Karpas-422 (cell line): ENCODE data around the gene PRL. TPM values are rescaled to one million over a fixed set of nuclear protein-coding genes. Genes with fewer than 3 reads are reported as not detected.

ENCODE experiments used
- DNase-seq: peaks from one replicate; pipeline ENCODE4 v3.0.0-alpha.2; 2015
- H2AFZ ChIP-seq: fragments of 200-600 bp; sonication (generic); 2 replicates; pipeline ENCODE4 v1.6.1; 2014; ENCODE audit warnings: antibody characterized with exemption, low read length, mixed read lengths
- H3K27ac ChIP-seq: fragments of 200-600 bp; sonication (generic); 2 replicates; pipeline ENCODE4 v1.5.1; 2014; ENCODE audit warnings: mild to moderate bottlenecking, low read length, moderate library complexity
- H3K27me3 ChIP-seq: fragments of 200-600 bp; sonication (generic); 2 replicates; pipeline ENCODE4 v1.6.1; 2014; ENCODE audit warnings: low read length, mixed read lengths
- H3K36me3 ChIP-seq: fragments of 200-600 bp; sonication (generic); 2 replicates; pipeline ENCODE4 v1.6.1; 2014; ENCODE audit warnings: low read length, mixed read lengths; ENCODE audit not compliant: insufficient read depth
- H3K4me1 ChIP-seq: fragments of 200-600 bp; sonication (generic); 2 replicates; pipeline ENCODE4 v1.6.1; 2014; ENCODE audit warnings: mild to moderate bottlenecking, low read length, mixed read lengths
- H3K4me2 ChIP-seq: fragments of 200-600 bp; sonication (generic); 2 replicates; pipeline ENCODE4 v1.6.1; 2014; ENCODE audit warnings: low read length, low read depth, mild to moderate bottlenecking; ENCODE audit not compliant: poor library complexity, severe bottlenecking
- H3K4me3 ChIP-seq: fragments of 200-600 bp; sonication (generic); 2 replicates; pipeline ENCODE4 v1.5.1; 2014; ENCODE audit warnings: mild to moderate bottlenecking, antibody characterized with exemption, low read length, mixed read lengths
- H3K79me2 ChIP-seq: fragments of 200-600 bp; sonication (generic); 2 replicates; pipeline ENCODE4 v1.6.1; 2014; ENCODE audit warnings: mild to moderate bottlenecking, low read length, mixed read lengths
- H3K9ac ChIP-seq: fragments of 200-600 bp; sonication (generic); 2 replicates; pipeline ENCODE4 v1.6.0; 2014; ENCODE audit warnings: low read length
- H3K9me2 ChIP-seq: fragments of 200-600 bp; sonication (generic), shearing (Covaris generic); replicated peaks from 2 replicates; pipeline ENCODE4 v1.6.0; 2014; ENCODE audit warnings: mild to moderate bottlenecking, low read length, moderate library complexity; ENCODE audit not compliant: insufficient read depth
- H3K9me3 ChIP-seq: fragments of 300-700, 200-600 bp; sonication (generic); 2 replicates; pipeline ENCODE4 v1.6.1; 2014; ENCODE audit warnings: low read length, mixed read lengths
- H4K20me1 ChIP-seq: fragments of 200-600 bp; sonication (generic); 2 replicates; pipeline ENCODE4 v1.6.1; 2014; ENCODE audit warnings: mild to moderate bottlenecking, antibody characterized with exemption, low read length, low read depth; ENCODE audit not compliant: insufficient read depth
- total RNA-seq: library from RNA; depleted of rRNA; stranded (reverse); fragments of >200 nt; shearing (Covaris generic); gene quantifications from 2 replicates; pipeline ENCODE4 v1.2.3, GENCODE V29; 2014; ENCODE audit warnings: low replicate concordance; rRNA removed

Gene PRL
- total RNA-seq: not detected in 2 replicates

DNA sequence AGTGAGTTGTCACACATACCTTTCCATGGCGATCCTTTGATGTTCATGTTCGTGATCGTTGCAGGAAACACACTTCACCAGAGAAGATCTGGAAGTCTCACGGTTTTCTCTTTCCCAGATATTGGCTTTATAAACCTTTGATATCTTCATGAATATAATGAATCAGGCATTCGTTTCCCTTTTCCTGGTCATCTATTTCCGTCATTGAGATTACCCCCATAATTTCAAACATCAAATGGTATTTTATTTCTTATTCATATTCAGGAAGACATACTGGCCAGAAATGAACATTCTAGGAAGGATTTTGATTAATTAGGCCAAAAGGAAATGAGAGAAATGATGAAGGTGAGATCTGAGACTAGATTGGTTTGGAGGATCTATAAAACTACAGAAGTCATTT lies at the start of gene PRL:
Gene PRL, minus strand, starts transcription at position 101 of the 400 bp plus-strand sequence. Its CDS starts 54 bp downstream, at position 47.
- H3K9ac ChIP-seq: no peak within 1 kb of the TSS
- no peaks in the 10 kb centered on the region for H4K20me1 ChIP-seq
- H3K4me2 ChIP-seq: no peak within 1 kb of the TSS
- H3K79me2 ChIP-seq: no peaks in the 10 kb centered on the region
- H3K4me1 ChIP-seq: no peaks in the 10 kb centered on the region
- no peak for DNase-seq
- no peak within 1 kb of the TSS for H3K27ac ChIP-seq
- H3K36me3 ChIP-seq: no peaks in the 10 kb centered on the region
- no peak within 1 kb of the TSS for H3K4me3 ChIP-seq
- H3K27me3 ChIP-seq: no peaks in the 10 kb centered on the region
- H2AFZ ChIP-seq: no peak within 1 kb of the TSS
- H3K9me2 ChIP-seq: no peaks in the 10 kb centered on the region; the same call in 1 of the 2 replicates
- H3K9me3 ChIP-seq: no peaks in the 10 kb centered on the region

DNA sequence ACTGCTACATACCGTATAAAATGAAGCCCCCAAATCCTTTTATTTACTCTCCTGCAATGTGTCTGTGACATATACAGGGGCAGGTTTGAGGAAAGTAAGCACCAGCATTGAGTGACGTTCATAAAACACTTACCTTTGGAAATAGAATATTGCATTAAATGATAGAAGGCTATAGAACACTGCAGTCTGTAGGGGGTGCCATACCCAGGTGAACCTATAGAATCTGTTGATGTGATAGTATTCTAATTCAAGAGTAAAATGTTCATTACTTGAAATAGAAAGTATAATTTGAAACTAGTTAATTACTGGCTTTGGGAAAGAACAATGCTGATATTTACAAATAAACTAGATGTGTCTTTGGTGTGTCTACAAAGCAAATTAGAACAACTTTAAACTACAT lies 47.0 kb upstream of the PRL start:
- no peak overlapping the region for H3K4me2 ChIP-seq
- no peaks in the 10 kb centered on the region for H3K4me1 ChIP-seq
- H3K36me3 ChIP-seq: no peaks in the 10 kb centered on the region
- peaks cover 7% of the 10 kb centered on the region for H3K9me3 ChIP-seq
- no peak for DNase-seq
- no peak overlapping the region for H3K9ac ChIP-seq
- H3K4me3 ChIP-seq: no peak overlapping the region
- H3K79me2 ChIP-seq: no peaks in the 10 kb centered on the region
- H4K20me1 ChIP-seq: no peaks in the 10 kb centered on the region
- H3K27ac ChIP-seq: no peak overlapping the region
- no peak overlapping the region for H2AFZ ChIP-seq
- H3K9me2 ChIP-seq: no peaks in the 10 kb centered on the region; the same call in 1 of the 2 replicates
- no peaks in the 10 kb centered on the region for H3K27me3 ChIP-seq

DNA sequence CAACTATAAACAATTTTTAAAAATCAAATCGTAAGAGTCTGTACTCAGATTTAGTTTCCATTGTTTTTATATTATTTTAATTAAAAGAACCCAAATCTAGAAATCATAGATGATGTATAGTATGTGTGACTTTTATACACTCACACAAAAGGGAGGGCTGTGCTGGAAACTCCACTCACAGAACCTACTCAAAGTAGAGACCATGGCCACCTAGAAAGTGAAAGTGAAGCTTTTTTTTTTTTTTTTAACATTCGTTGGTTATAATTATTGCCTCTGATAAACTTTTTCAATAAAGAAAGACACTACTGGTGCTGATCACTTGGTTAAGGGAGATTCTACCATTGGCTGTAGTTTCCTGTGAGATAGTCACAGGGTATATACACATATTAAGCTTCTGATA lies 37.9 kb upstream of the PRL start:
- no peak overlapping the region for H3K4me3 ChIP-seq
- H3K9ac ChIP-seq: no peak overlapping the region
- H3K36me3 ChIP-seq: no peaks in the 10 kb centered on the region
- no peak overlapping the region for H3K4me2 ChIP-seq
- H3K27ac ChIP-seq: no peak overlapping the region
- H2AFZ ChIP-seq: no peak overlapping the region
- 0 out of 2 replicates have a peak, but pooled peaks cover 2% of the 10 kb centered on the region for H3K9me3 ChIP-seq
- DNase-seq: no peak
- H3K4me1 ChIP-seq: no peaks in the 10 kb centered on the region
- no peaks in the 10 kb centered on the region for H4K20me1 ChIP-seq
- H3K27me3 ChIP-seq: no peaks in the 10 kb centered on the region
- H3K79me2 ChIP-seq: no peaks in the 10 kb centered on the region
- no peaks in the 10 kb centered on the region for H3K9me2 ChIP-seq

DNA sequence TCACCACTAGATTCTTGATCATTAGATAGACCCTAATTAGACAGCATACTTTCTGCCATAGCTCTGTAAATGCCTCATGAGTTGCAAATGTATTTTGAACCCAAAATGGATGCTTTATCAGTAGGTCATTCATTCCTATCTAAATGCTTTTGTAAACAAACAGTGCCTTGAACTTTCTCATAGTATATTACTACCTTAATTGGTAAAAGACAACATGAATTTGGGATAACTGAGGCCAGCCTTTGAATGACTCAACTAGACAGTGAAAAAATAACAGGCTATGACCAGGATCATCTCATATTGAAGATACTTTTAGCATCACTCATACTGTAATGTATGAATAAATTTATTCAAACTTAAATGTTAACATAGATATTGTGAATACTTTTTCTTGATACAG lies 37.0 kb upstream of the PRL start:
- no peaks in the 10 kb centered on the region for H3K79me2 ChIP-seq
- no peaks in the 10 kb centered on the region for H3K9me2 ChIP-seq
- no peak overlapping the region for H2AFZ ChIP-seq
- no peaks in the 10 kb centered on the region for H3K36me3 ChIP-seq
- no peaks in the 10 kb centered on the region for H3K9me3 ChIP-seq
- DNase-seq: no peak
- no peak overlapping the region for H3K4me2 ChIP-seq
- no peaks in the 10 kb centered on the region for H3K4me1 ChIP-seq
- no peak overlapping the region for H3K9ac ChIP-seq
- no peaks in the 10 kb centered on the region for H4K20me1 ChIP-seq
- no peaks in the 10 kb centered on the region for H3K27me3 ChIP-seq
- no peak overlapping the region for H3K4me3 ChIP-seq
- no peak overlapping the region for H3K27ac ChIP-seq

DNA sequence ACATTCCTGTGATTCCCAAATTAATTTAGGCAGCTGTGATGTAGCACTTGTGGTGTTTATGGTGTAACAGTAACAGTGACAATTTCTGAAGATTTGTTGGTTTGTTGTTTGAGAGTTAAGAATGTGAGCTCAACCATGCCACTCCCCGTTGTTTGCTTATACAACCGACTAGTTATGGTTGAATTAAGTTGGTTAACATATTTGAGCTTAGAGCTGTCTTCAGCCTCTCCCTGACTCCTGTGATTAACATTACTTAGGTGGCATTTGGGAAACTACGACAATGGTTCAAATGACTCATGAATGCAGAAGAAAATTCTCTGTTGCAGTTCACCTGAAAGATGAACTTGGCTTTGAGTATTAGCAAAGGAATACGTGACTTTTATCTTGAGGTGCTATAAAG lies 35.9 kb upstream of the PRL start:
- H3K9ac ChIP-seq: no peak overlapping the region
- no peaks in the 10 kb centered on the region for H3K4me1 ChIP-seq
- no peak overlapping the region for H3K4me3 ChIP-seq
- no peaks in the 10 kb centered on the region for H3K79me2 ChIP-seq
- H3K27me3 ChIP-seq: no peaks in the 10 kb centered on the region
- no peak overlapping the region for H3K27ac ChIP-seq
- H3K9me2 ChIP-seq: no peaks in the 10 kb centered on the region
- H4K20me1 ChIP-seq: no peaks in the 10 kb centered on the region
- DNase-seq: no peak
- no peak overlapping the region for H2AFZ ChIP-seq
- no peaks in the 10 kb centered on the region; the same call in 1 of the 2 replicates for H3K9me3 ChIP-seq
- no peaks in the 10 kb centered on the region for H3K36me3 ChIP-seq
- H3K4me2 ChIP-seq: no peak overlapping the region

DNA sequence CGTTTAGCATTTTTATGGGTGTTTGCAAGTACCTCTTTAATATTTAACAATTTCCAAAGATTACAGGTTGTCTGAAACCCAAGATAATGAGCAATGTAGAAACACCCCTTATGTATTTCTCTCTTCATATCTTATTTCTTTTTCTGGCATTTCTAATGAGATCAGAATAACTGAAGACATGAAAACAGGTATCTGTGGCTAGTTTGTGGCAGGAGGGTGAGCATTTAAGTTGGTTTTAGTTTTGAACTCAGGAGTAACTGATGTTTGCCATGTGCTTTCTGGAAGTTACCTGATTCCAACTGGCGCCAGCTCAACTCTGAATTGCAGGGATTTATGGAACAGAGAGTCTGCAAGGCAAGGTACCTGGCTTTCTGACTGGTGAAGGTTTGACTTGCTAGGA lies 35.4 kb upstream of the PRL start:
- Histone ChIP-seq H4K20me1 (no peaks in the 10 kb centered on the region), H3K27ac (no peak overlapping the region), H3K4me1 (no peaks in the 10 kb centered on the region), H3K4me2 (no peak overlapping the region), H3K27me3 (no peaks in the 10 kb centered on the region), H3K9me2 (no peaks in the 10 kb centered on the region), H3K4me3 (no peak overlapping the region), H2AFZ (no peak overlapping the region), H3K9ac (no peak overlapping the region), H3K79me2 (no peaks in the 10 kb centered on the region), H3K9me3 (no peaks in the 10 kb centered on the region; the same call in 1 of the 2 replicates), H3K36me3 (no peaks in the 10 kb centered on the region)
- no peak for DNase-seq

DNA sequence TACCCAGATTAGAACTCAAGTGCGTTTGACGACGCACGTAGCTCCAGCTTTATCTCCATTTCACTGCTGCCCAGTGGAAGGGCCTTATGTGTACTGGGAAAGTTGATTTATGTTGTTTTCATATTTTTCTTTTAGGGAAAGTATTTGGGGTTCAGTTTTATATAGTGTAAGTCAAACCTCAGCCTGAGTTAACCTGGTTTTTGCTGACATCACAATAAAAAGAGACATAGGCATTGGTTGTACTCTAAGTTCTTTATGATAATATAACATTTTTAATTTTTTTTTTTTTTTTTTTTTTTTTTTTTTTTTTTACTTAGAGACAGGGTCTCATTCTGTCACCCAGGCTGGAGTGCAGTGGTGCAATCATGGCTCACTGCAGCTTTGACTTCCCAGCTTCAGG lies 34.1 kb upstream of the PRL start:
- no peak overlapping the region for H2AFZ ChIP-seq
- H3K4me2 ChIP-seq: no peak overlapping the region
- no peaks in the 10 kb centered on the region for H3K79me2 ChIP-seq
- no peaks in the 10 kb centered on the region for H4K20me1 ChIP-seq
- H3K4me1 ChIP-seq: no peaks in the 10 kb centered on the region
- H3K4me3 ChIP-seq: no peak overlapping the region
- H3K27ac ChIP-seq: no peak overlapping the region
- H3K36me3 ChIP-seq: no peaks in the 10 kb centered on the region
- DNase-seq: no peak
- H3K9ac ChIP-seq: no peak overlapping the region
- no peaks in the 10 kb centered on the region for H3K9me2 ChIP-seq
- H3K27me3 ChIP-seq: no peaks in the 10 kb centered on the region
- H3K9me3 ChIP-seq: no peaks in the 10 kb centered on the region; the same call in 1 of the 2 replicates

DNA sequence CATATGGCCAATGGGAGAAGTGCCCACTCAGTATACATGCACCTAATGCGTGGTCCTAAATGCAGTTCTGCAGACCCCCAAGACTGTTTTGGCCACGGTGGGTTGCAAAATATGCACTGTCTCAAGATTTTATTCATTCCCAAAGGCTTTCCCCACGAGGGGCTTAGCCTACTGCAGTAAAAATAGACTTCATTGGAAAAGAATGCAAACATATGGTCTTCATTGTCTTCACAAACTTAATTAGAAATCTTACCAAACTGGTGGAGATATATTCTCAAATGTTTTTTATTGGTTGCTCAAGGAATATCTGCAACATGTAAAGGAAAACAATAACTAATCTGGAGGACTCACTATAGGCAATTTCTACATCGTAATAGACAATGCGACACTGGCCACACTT lies 31.6 kb upstream of the PRL start:
- Histone ChIP-seq H3K4me3 (no peak overlapping the region), H3K79me2 (no peaks in the 10 kb centered on the region), H2AFZ (no peak overlapping the region), H3K36me3 (no peaks in the 10 kb centered on the region), H3K4me1 (no peaks in the 10 kb centered on the region), H3K27ac (no peak overlapping the region), H4K20me1 (no peaks in the 10 kb centered on the region), H3K9me3 (no peaks in the 10 kb centered on the region; the same call in 1 of the 2 replicates), H3K27me3 (no peaks in the 10 kb centered on the region), H3K9ac (no peak overlapping the region), H3K9me2 (no peaks in the 10 kb centered on the region), H3K4me2 (no peak overlapping the region)
- no peak for DNase-seq

DNA sequence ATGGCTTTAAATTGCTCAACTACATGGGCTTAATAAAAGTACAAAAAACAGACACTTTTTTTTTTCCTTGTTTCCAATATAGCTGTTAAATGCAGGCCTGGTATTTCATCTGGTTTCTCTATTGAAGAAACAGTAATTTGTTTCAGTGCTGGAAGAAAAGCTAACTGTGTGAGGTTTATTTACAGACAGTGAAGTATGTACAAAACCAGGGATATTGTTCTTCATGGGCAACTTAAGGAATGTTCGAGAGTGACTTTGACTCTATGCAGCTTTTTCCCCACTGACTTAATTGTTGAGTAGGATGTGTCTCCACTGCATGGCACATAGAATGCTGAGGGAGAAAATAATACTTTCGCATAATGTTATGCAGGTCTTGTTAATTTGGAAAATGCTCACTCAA lies 31.0 kb upstream of the PRL start:
- H3K9ac ChIP-seq: no peak overlapping the region
- H3K36me3 ChIP-seq: no peaks in the 10 kb centered on the region
- no peak overlapping the region for H3K4me2 ChIP-seq
- H3K4me3 ChIP-seq: no peak overlapping the region
- DNase-seq: no peak
- no peak overlapping the region for H2AFZ ChIP-seq
- H3K27me3 ChIP-seq: no peaks in the 10 kb centered on the region
- no peak overlapping the region for H3K27ac ChIP-seq
- H3K4me1 ChIP-seq: no peaks in the 10 kb centered on the region
- H3K9me3 ChIP-seq: no peaks in the 10 kb centered on the region; the same call in 1 of the 2 replicates
- H3K9me2 ChIP-seq: no peaks in the 10 kb centered on the region
- no peaks in the 10 kb centered on the region for H3K79me2 ChIP-seq
- no peaks in the 10 kb centered on the region for H4K20me1 ChIP-seq
